PC-9 (cell line): ENCODE data around the gene SEC14L3. TPM values are rescaled to one million over a fixed set of nuclear protein-coding genes. Genes with fewer than 3 reads are reported as not detected.

Experiments
- BruUV-seq: library from RNA; stranded (reverse); fragments of 400-500 nt; replicated peaks from 2 replicates; lab custom pipeline; 2021; lab: Mats Ljungman, UMichigan
- CTCF ChIA-PET: fragments of 300-600 bp; sonication (Branson Sonifier 250); formaldehyde crosslinking; loops from one replicate; lab custom pipeline; 2022; ENCODE audit warnings: antibody characterized with exemption; lab: Charles Lee
- POLR2A ChIA-PET: fragments of 300-600 bp; sonication (Branson Sonifier 250); formaldehyde crosslinking; loops from one replicate; lab custom pipeline; 2022; ENCODE audit warnings: antibody characterized with exemption; ENCODE audit not compliant: unreplicated experiment; lab: Charles Lee
- DNase-seq, 2 experiments: peaks; one replicate each; pipeline versions ENCODE4 v3.0.0 to v3.0.0-alpha.2; 2015 to 2022; ENCODE audit warnings: mixed read lengths in 1 of 2
- H2AFZ ChIP-seq: fragments of 200-600 bp; sonication (generic); 2 replicates; pipeline ENCODE4 v1.8.1; 2017; ENCODE audit warnings: antibody characterized with exemption
- H3F3A ChIP-seq: fragments of 200-600 bp; sonication (generic); 2 replicates; pipeline ENCODE4 v1.8.1; 2017; ENCODE audit warnings: antibody characterized with exemption, mild to moderate bottlenecking, low read depth; ENCODE audit not compliant: insufficient read depth
- H3K27ac ChIP-seq: fragments of 200-600 bp; sonication (generic); 2 replicates; pipeline ENCODE4 v1.6.1; 2016; ENCODE audit warnings: mixed run types
- H3K27me3 ChIP-seq: fragments of 200-600 bp; sonication (generic); 2 replicates; pipeline ENCODE4 v1.6.1; 2016; ENCODE audit warnings: low read depth, mixed run types; ENCODE audit not compliant: insufficient read depth
- H3K36me3 ChIP-seq: fragments of 200-600 bp; sonication (generic); 2 replicates; pipeline ENCODE4 v1.6.1; 2016; ENCODE audit warnings: low read depth, mixed run types
- H3K4me1 ChIP-seq: fragments of 200-600 bp; sonication (generic); replicated peaks from 2 replicates; pipeline ENCODE4 v1.6.1; 2016; ENCODE audit warnings: mixed run types; ENCODE audit not compliant: insufficient read depth
- H3K4me2 ChIP-seq: fragments of 200-600 bp; sonication (generic); 2 replicates; pipeline ENCODE4 v1.6.1; 2017; ENCODE audit warnings: mixed run types
- H3K4me3 ChIP-seq: fragments of 200-600 bp; sonication (generic); 2 replicates; pipeline ENCODE4 v1.6.1; 2016; ENCODE audit warnings: mixed run types
- H3K79me2 ChIP-seq: fragments of 200-600 bp; sonication (generic); 2 replicates; pipeline ENCODE4 v1.6.1; 2017; ENCODE audit warnings: low read depth, mixed run types
- H3K9me2 ChIP-seq: fragments of 200-600 bp; sonication (generic); 2 replicates; pipeline ENCODE4 v1.8.1; 2017; ENCODE audit warnings: mild to moderate bottlenecking; ENCODE audit not compliant: insufficient read depth
- H3K9me3 ChIP-seq: fragments of 200-600 bp; sonication (generic); 2 replicates; pipeline ENCODE4 v1.8.1; 2016; ENCODE audit warnings: low read depth; ENCODE audit not compliant: insufficient read depth
- H4K20me1 ChIP-seq: fragments of 200-600 bp; sonication (generic); 2 replicates; pipeline ENCODE4 v1.8.1; 2017; ENCODE audit not compliant: insufficient read depth
- CTCF ChIP-seq: fragments of 200-600 bp; sonication (generic); conservative IDR thresholded peaks from 2 replicates; pipeline ENCODE4 v1.6.1; 2017; ENCODE audit warnings: mixed run types, antibody characterized with exemption, mild to moderate bottlenecking, moderate library complexity
- EZH2 ChIP-seq: fragments of 200-600 bp; sonication (generic); IDR thresholded peaks from 2 replicates; pipeline ENCODE4 v1.8.0; 2017; ENCODE audit warnings: antibody characterized with exemption, low read depth
- intact Hi-C: fragments of 100-400 bp; cut with micrococcal nuclease; formaldehyde crosslinking; loops from one replicate; pipeline ENCODE4 v1.10.0; 2022; ENCODE audit not compliant: unreplicated experiment
- total RNA-seq: library from RNA; stranded (reverse); gene quantifications from 2 replicates; pipeline ENCODE4 v1.2.3, GENCODE V29; 2021

The SEC14L3 gene
- total RNA-seq, 1 experiment from 2014 or later = not detected

- H3K4me2 ChIP-seq = no peak overlapping the region
- TF ChIP-seq CTCF (no peak), EZH2 (no peak)
- intact Hi-C loops = no loop called here
- no peaks in the 10 kb centered on the region for H3K9me2 ChIP-seq
- ChIA-PET POLR2A (no interaction called here), CTCF (interaction anchor here (1.2 kb wide), 1 partner anchor 41 kb away, joined by 5 read pairs; no protein-coding TSS in a partner anchor)
- DNase-seq = no peak
- H3K79me2 ChIP-seq = no peaks in the 10 kb centered on the region
- H3K9me3 ChIP-seq = no peaks in the 10 kb centered on the region
- no peaks in the 10 kb centered on the region for H3F3A ChIP-seq
- no peaks in the 10 kb centered on the region for H3K27me3 ChIP-seq
- H3K4me1 ChIP-seq = no peaks in the 10 kb centered on the region
- H4K20me1 ChIP-seq = no peaks in the 10 kb centered on the region
- BruUV-seq = no TSS peak
- no peaks in the 10 kb centered on the region for H3K36me3 ChIP-seq
- H2AFZ ChIP-seq = no peak overlapping the region
- no peak overlapping the region for H3K4me3 ChIP-seq
- H3K27ac ChIP-seq = no peak overlapping the region
Observed at GRCh38 chr22:30486661-30487115, 14.9 kb upstream of the SEC14L3 start.

DNA sequence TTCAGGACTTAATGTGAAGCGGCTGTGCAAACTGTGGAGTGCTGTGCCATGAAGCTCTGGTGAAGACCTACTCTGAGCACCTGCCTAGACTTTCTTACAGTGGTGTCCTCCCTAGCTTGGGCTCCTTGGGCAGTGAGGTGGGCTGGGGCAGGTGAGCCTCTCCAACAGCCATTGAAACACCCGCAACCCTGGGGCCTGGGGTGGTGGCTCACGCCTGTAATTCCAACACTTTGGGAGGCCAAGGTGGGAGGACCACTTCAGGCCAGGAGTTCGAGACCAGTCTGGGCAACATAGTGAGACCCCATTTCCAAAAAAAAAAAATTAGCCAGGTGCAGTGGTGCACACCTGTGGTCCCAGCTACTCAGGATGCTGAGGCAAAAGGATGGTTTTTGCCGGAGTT is 14.3 kb upstream of the SEC14L3 start:
- no peak overlapping the region for H3K4me2 ChIP-seq
- H3K36me3 ChIP-seq = no peaks in the 10 kb centered on the region
- no peaks in the 10 kb centered on the region for H4K20me1 ChIP-seq
- no peaks in the 10 kb centered on the region for H3K4me1 ChIP-seq
- no peaks in the 10 kb centered on the region for H3K27me3 ChIP-seq
- DNase-seq = no peak
- H2AFZ ChIP-seq = no peak overlapping the region
- no peaks in the 10 kb centered on the region for H3K79me2 ChIP-seq
- intact Hi-C loops = no loop called here
- CTCF ChIA-PET = interaction anchor here (0.5 to 1.2 kb wide), 2 partner anchors 38 to 40 kb away, joined by 5 read pairs; no protein-coding TSS in a partner anchor
- H3K9me3 ChIP-seq = no peaks in the 10 kb centered on the region
- no peak overlapping the region for H3K27ac ChIP-seq
- H3F3A ChIP-seq = no peaks in the 10 kb centered on the region
- TF ChIP-seq EZH2 (no peak), CTCF (no peak)
- H3K4me3 ChIP-seq = no peak overlapping the region
- POLR2A ChIA-PET = no interaction called here
- no TSS peak for BruUV-seq
- no peaks in the 10 kb centered on the region for H3K9me2 ChIP-seq

GRCh38 chr22:30485362-30485988 is 13.7 kb upstream of the SEC14L3 start:
- ChIA-PET POLR2A (no interaction called here), CTCF (interaction anchor here (1.2 kb wide), 1 partner anchor 39 kb away, joined by 5 read pairs; no protein-coding TSS in a partner anchor)
- Histone ChIP-seq H3K4me2 (no peak overlapping the region), H3K36me3 (no peaks in the 10 kb centered on the region), H3K27ac (no peak overlapping the region), H3K9me3 (no peaks in the 10 kb centered on the region), H4K20me1 (no peaks in the 10 kb centered on the region), H3K27me3 (no peaks in the 10 kb centered on the region), H3K4me1 (no peaks in the 10 kb centered on the region), H3K79me2 (no peaks in the 10 kb centered on the region), H2AFZ (no peak overlapping the region), H3F3A (no peaks in the 10 kb centered on the region), H3K4me3 (no peak overlapping the region), H3K9me2 (no peaks in the 10 kb centered on the region)
- intact Hi-C loops = loop anchor here (1.0 to 2.0 kb wide), 5 partner anchors 41 to 229 kb away; partner anchors contain the start of gene CASTOR1
- no peak for TF ChIP-seq EZH2
- TF ChIP-seq CTCF = peak; percentile 99
- BruUV-seq = no TSS peak
- peak; percentile 49 to 69 for DNase-seq
